Suppressor macrophage (primary cell): ENCODE data around the gene ARMC3.
A peak's percentile ranks its signal among the peaks of the same experiment; 100 is the strongest.

Source experiments
- DNase-seq, 4 experiments: peaks; one replicate each; pipeline ENCODE4 v3.0.0-alpha.2; 2020 to 2022

ARMC3 gene

DNA sequence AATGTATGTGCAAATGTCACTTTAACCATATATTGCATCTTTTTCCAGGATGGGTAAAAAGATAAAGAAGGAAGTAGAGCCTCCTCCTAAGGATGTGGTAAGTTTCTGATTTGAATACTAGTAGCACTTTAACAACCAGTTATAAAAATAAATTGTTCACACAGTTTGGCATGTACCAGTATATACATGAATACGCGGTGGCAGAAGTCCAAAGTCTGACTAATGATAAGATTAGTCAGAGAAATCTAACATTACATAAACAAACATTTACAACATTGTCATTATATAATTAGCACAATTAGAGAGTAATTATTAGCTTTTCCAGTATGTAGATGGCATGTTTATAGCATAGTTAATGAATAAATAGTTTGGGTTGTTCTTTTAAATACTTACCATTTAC is 4.1 kb downstream of the ARMC3 start:
- no peak for DNase-seq

DNA sequence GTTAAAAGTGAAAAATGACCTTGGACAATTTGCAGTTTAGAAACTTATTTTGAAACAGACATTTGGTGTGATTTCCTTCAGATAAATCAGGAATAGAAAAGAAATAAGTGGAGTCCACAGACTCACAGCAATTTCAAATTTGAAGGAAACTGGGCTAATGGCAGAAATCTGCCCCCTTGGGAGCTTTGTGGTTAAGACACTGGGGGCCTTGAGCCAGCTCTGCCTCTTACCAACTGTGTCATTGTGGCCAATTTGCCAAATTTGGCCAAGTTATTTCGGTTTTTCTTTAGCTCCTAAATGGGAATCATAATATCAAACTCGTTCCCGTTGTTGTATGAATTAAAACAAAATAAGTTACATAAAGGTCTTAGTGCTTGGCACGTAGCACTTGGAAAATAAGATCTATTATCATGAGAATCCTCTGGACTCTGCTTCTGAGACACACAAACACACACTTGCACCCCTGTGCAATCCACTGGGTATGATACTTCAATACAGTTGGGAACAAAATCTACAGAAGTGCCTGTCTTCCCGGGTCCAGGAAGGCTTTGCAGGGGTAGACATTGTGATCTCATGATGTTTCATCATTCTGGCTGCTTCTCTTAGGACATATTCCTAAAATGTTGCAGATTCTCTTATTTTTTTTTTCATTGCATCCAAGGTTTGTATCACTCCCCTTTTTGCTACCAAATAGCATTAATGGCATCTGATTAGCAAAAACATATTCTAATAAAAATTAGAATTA is 4.9 kb downstream of the ARMC3 start:
- DNase-seq: no peak

DNA sequence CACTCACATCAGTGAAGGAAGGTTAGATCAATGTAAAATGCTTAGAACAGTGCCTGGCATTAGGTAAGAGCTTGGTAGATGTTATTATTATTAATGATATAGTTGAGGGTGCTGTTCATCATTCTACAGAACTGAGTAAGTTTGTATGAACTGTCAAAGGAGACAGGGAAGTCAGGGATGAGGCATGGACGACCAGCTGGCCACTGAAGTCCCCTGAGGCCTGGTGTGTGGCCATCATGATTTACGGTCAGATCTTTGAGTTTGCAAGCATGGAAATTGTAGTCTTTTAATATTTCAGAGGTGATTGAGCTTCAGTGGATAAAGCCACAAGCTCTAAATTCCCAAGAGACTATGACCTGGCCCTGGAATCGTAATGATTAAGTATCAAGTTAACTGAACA is 6.9 kb downstream of the ARMC3 start:
- no peak for DNase-seq

- no peak for DNase-seq
These were observed 14.6 kb downstream of the ARMC3 start for GRCh38 chr10:22942437-22942836.

GRCh38 chr10:22945934-22946673 is 18.3 kb downstream of the ARMC3 start:
- no peak for DNase-seq

GRCh38 chr10:22954970-22955369 is 27.1 kb downstream of the ARMC3 start:
- no peak for DNase-seq

- DNase-seq: no peak
These were observed 30.5 kb downstream of the ARMC3 start for GRCh38 chr10:22958338-22958737.

DNA sequence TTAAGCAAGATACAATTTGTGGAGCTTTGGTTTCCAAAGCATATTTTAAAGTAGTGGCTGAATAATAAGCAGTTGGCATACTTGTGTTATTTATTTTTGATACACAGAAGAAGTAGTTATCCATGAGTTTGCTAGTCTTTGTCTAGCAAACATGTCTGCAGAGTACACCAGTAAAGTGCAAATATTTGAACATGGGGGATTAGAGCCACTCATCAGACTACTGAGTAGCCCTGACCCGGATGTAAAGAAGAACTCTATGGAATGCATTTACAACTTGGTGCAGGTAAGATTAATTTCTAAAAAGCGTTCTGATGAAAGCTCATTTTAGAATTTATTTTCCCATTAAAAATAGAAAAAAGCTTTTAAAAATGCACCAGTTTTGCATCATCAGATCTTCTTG is 31.4 kb downstream of the ARMC3 start:
- DNase-seq: no peak

DNA sequence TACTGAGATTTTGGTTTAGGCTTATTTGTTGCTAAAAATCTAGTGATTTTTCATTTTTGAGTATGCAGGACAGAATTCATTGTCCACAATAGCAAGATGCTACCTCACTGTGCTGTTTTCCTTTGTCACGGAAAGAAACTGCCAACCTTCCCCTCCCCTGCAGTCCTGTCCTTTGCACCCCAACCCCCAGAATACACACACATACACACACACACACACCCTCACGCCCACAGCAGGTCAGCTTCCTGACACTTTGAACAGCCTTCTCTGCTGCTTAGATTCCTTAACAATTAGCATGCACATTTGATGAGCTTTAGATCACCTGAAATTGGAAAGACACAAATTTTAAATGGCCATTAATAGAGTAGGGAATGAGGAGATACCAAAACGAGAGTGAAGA is 32.1 kb downstream of the ARMC3 start:
- no peak for DNase-seq

DNA sequence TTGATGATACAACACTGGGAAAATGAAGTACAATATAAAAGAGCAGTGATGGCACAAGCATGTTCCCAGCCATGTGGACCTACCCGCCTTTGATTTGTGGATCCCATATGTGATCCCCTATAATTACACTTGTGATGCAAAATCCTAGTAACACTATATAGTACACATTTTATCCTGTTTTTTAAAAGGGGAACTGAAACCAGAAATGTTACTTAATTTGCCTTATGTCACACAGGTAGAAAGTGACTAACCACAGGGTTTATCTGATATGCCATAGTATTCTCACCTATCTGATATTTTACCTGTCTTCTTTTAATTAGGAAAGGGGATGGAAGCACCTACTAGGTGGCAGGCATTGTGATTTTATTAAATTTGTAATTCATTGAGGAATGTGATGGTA is 35.0 kb downstream of the ARMC3 start:
- no peak for DNase-seq

- no peak for DNase-seq
These were observed 41.9 kb downstream of the ARMC3 start for GRCh38 chr10:22969704-22970103.

- no peak for DNase-seq
These were observed 48.7 kb downstream of the ARMC3 start for GRCh38 chr10:22976534-22976933.

DNA sequence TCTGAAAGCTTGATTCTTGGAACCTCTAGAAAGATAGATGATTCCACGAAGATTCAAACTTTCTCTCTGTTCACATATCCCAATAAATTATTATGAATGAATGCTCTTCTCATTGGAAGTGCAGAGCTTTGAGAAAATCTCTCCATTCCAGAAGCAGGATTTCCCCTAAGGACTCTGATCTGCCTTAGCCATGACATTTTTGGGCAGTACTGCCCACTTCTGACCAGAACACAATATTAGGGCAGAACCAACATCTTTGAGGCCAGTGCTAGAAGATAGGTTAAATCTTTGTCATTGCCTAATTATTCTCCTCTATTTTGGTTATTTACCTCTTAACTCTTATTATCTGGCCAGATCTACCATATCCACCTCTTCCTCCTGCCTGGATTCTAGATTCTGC is 49.9 kb downstream of the ARMC3 start:
- no peak for DNase-seq

- no peak for DNase-seq
These were observed 50.4 kb downstream of the ARMC3 start for GRCh38 chr10:22978287-22978686.

- DNase-seq: no peak
These were observed 51.1 kb downstream of the ARMC3 start for GRCh38 chr10:22978918-22979317.

DNA sequence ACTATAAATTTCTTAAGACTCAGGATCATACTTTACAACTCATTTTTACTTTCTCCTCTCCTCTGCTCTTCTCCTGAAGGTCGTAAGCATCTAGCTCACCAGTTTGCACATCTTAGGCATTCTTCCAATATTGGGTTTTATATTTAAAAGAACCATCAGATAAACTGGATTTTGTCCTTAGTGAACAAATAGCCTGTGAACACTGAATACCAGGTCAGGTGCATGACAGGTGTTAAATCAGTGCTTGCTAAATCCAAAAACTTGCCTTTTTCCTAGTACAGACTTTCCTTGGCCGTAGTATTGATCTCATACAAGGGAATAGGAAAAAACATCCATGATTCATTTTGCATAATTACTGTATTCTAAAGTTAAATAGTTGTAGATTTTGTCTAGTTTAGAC is 53.0 kb downstream of the ARMC3 start:
- no peak for DNase-seq

- peak in 3 of 4 experiments; percentile 9 to 54 (median 38) for DNase-seq
These were observed 56.2 kb downstream of the ARMC3 start for GRCh38 chr10:22984066-22984465.

- peak in 2 of 4 experiments; percentile 61 to 73 for DNase-seq
These were observed 59.1 kb downstream of the ARMC3 start for GRCh38 chr10:22986771-22987542.

- DNase-seq: peak; percentile 71 to 87 (median 78)
These were observed 60.9 kb downstream of the ARMC3 start for GRCh38 chr10:22988581-22989360.

DNA sequence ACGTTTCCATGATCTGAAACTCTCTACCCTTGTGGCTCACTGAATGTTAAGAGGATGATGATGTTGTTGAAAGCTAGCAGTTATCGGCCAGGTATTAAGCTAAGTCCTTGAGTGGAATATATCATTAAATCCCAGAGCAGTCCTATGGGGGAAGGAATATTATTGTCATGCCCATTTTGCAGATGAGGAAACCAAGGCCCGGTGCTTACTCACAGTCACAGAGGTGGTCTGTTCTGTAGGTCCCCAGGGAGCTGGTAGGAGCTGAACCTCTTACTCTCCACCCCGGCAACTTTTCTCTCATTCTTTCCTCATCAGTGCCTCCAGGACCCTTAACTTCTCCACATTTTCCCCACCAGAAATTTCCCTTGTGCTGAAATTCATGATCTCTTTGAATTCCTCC is 62.6 kb downstream of the ARMC3 start:
- no peak for DNase-seq

- no peak for DNase-seq
These were observed 64.2 kb downstream of the ARMC3 start for GRCh38 chr10:22992075-22992474.

DNA sequence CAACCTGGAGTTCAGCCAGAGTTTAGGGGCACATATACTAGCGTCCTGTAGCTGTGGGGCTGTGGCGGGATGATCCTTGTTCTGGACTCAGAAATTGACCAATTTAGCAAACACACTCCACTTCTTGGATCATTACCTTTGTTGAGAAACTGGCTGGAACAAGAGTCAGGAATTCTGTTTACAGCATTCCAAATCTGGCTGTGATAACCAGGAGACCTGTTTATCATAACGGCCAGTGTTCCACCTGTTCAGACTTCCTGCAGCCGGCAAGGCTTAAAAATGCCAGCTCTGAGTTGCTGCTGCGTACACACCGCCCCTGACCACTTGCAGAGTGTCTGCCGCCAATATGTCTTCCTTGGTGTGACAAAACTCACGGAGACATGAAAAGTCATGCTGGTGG is 64.8 kb downstream of the ARMC3 start:
- no peak for DNase-seq

DNA sequence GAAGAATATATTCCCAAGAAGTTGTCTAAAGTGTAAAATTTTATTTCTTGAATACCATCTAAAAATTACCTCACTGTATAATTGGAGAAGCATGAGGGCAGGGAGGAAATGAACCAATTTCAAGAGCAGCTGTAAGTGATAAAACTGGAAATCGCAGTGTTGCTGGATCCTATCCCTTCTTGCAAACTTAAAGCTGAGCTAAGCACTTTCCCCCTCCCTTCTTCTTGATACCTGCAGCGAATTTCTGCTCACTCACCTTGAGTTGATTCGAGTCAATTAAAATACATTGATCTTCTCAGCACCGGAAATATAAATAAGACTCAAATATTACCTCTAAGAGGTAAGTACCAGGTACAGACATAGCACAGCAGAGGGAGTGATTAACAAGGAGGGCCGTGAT is 65.5 kb downstream of the ARMC3 start:
- DNase-seq: no peak
